ENCODE results near the gene GAL3ST1. TPM values are rescaled to one million over a fixed set of nuclear protein-coding genes. Genes with fewer than 3 reads are reported as not detected.
"Not testable (repeated sequence)": the region's sequence is repeated elsewhere in the genome, so short reads cannot be mapped to it uniquely, and the experiment has no call there.

The GAL3ST1 gene
- total RNA-seq, 2 experiments from 2014 or later = not detected

- no peak overlapping the region for H3K27ac Mint-ChIP-seq
- H3K4me1 Mint-ChIP-seq = peaks cover 27% of the 10 kb centered on the region
- H3K36me3 Mint-ChIP-seq = no peaks in the 10 kb centered on the region
- peaks cover 11% of the 10 kb centered on the region for H3K27me3 Mint-ChIP-seq
- H3K9me3 Mint-ChIP-seq = no peaks in the 10 kb centered on the region
- no peak overlapping the region for H3K4me3 Mint-ChIP-seq
- DNase-seq = peak; percentile 31
These were observed 31.1 kb upstream of the GAL3ST1 start for GRCh38 chr22:30605449-30606110.

DNA sequence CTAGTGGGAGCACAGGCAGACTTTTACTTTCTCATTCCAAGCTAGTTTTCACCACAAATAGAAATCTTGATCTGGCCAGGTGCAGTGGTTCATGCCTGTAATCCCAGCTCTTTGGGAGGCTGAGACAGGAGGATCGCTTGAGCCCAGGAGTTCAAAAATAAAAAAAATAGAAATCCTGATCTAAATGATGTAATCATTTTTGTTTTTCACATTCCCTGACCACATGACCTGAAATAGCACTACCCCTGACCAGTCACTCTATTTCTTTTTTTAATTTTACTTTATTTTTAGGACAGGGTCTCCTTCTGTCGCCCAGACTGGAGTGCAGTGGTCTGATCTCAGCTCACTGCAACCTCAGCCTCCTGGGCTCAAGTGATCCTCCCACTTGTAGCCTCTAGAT is 30.3 kb upstream of the GAL3ST1 start:
- no peaks in the 10 kb centered on the region for H3K36me3 Mint-ChIP-seq
- H3K27ac Mint-ChIP-seq = no peak overlapping the region
- no peaks in the 10 kb centered on the region for H3K9me3 Mint-ChIP-seq
- no peak for DNase-seq
- H3K4me1 Mint-ChIP-seq = peaks cover 27% of the 10 kb centered on the region
- no peak overlapping the region for H3K4me3 Mint-ChIP-seq
- H3K27me3 Mint-ChIP-seq = peaks cover 7% of the 10 kb centered on the region

DNA sequence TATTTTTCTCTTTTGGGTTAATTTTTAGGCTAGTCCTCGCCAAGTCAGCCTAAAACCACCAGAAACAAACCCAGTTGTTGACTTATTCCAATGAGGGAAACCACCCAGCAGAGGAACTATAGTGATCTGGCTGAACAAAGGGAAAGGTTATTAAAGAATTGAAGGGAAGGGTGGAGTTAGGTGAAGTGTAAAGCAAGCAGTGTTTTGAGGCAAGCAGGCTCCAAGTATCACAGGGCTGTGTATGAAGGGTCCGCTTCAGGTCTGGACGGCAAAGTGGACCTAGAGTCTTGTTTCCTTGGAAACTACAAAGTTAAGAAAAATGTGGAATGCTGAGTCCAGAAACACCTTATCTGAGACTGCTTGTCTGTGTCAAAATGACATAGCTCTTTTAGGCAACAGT is 29.3 kb upstream of the GAL3ST1 start:
- H3K27ac Mint-ChIP-seq = no peak overlapping the region

DNA sequence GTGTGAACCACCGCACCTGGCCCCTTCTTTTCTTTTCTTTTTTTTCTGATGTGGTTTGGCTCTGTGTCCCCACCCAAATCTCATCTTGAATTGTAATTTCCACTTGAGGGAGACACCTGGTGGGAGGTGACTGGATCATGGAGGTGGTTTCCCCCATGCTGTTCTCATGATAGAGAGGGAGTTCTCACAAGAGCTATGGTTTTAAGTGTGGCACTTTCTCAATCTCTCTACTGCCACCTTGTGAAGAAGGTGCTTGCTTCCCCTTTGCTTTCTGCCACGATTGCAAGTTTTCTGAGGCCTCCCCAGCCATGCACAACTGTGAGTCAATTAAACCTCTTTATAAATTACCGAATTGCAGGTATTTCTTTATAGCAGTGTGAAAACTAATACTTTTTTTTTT is 27.6 kb upstream of the GAL3ST1 start:
- no peaks in the 10 kb centered on the region for H3K9me3 Mint-ChIP-seq
- no peaks in the 10 kb centered on the region for H3K36me3 Mint-ChIP-seq
- no peak overlapping the region for H3K27ac Mint-ChIP-seq
- no peak for DNase-seq
- peaks cover 11% of the 10 kb centered on the region for H3K4me1 Mint-ChIP-seq
- H3K27me3 Mint-ChIP-seq = peaks cover 4% of the 10 kb centered on the region
- no peak overlapping the region for H3K4me3 Mint-ChIP-seq

More for the DNA sequence above, 29.3 kb upstream of the GAL3ST1 start:
- H3K4me3 Mint-ChIP-seq = no peak overlapping the region
- H3K4me1 Mint-ChIP-seq = peaks cover 20% of the 10 kb centered on the region
- no peak for DNase-seq
- H3K36me3 Mint-ChIP-seq = no peaks in the 10 kb centered on the region
- H3K9me3 Mint-ChIP-seq = no peaks in the 10 kb centered on the region
- peaks cover 7% of the 10 kb centered on the region for H3K27me3 Mint-ChIP-seq

DNA sequence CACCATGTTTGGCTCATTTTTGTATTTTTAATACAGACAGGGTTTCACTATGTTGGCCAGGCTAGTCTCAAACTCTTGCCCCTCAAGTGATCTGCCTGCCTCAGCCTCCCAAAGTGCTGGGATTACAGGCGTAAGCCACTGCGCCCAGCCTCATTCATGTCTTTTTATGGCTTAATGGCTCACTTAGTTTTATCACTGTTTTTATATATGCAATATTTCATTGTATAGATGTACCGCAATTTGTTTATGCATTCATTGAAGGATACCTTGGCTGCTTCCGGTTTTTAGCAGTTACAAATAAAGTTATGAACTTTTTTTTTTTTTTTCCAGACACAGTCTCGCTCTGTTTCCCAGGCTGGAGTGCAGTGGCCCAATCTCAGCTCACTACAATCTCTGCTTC is 27.0 kb upstream of the GAL3ST1 start:
- Mint-ChIP-seq H3K36me3 (no peaks in the 10 kb centered on the region), H3K4me1 (peaks cover 7% of the 10 kb centered on the region), H3K9me3 (no peaks in the 10 kb centered on the region), H3K27ac (no peak overlapping the region), H3K4me3 (no peak overlapping the region), H3K27me3 (peaks cover 4% of the 10 kb centered on the region)
- no peak for DNase-seq

DNA sequence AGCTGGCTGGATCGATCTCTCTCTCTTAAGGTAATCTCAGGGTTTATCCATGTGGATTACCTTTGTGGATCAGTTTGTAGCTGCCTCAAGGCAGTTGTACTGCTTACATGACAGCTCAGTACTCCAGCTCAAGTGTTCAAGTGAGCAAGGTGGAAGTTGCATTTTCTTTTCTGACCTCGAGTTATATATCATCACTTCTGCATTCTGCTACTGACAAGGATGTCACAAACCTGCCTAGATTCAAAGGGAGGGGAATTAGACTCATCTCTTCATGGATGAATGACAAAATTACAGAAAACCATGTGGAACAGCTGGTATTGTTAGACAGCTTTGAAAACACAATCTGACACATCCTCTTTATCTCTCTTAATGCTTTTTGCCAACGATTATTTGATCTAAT is 26.5 kb upstream of the GAL3ST1 start:
- no peak for DNase-seq
- Mint-ChIP-seq H3K4me3 (no peak overlapping the region), H3K27ac (no peak overlapping the region)

GRCh38 chr22:30598986-30599385 is 24.5 kb upstream of the GAL3ST1 start:
- peaks cover 1% of the 10 kb centered on the region for H3K4me1 Mint-ChIP-seq
- DNase-seq = no peak
- H3K27me3 Mint-ChIP-seq = peaks cover 8% of the 10 kb centered on the region
- H3K4me3 Mint-ChIP-seq = no peak overlapping the region
- no peaks in the 10 kb centered on the region for H3K9me3 Mint-ChIP-seq
- no peaks in the 10 kb centered on the region for H3K36me3 Mint-ChIP-seq
- H3K27ac Mint-ChIP-seq = no peak overlapping the region

More for the DNA sequence above, 26.5 kb upstream of the GAL3ST1 start:
- Mint-ChIP-seq H3K36me3 (no peaks in the 10 kb centered on the region), H3K27me3 (peaks cover 4% of the 10 kb centered on the region), H3K4me1 (peaks cover 7% of the 10 kb centered on the region), H3K9me3 (no peaks in the 10 kb centered on the region)

- Mint-ChIP-seq H3K4me3 (no peak overlapping the region), H3K9me3 (no peaks in the 10 kb centered on the region), H3K36me3 (no peaks in the 10 kb centered on the region), H3K27me3 (peaks cover 13% of the 10 kb centered on the region), H3K27ac (no peak overlapping the region), H3K4me1 (peaks cover under 1% of the 10 kb centered on the region)
- DNase-seq = no peak
These were observed 22.4 kb upstream of the GAL3ST1 start for GRCh38 chr22:30596886-30597285.

DNA sequence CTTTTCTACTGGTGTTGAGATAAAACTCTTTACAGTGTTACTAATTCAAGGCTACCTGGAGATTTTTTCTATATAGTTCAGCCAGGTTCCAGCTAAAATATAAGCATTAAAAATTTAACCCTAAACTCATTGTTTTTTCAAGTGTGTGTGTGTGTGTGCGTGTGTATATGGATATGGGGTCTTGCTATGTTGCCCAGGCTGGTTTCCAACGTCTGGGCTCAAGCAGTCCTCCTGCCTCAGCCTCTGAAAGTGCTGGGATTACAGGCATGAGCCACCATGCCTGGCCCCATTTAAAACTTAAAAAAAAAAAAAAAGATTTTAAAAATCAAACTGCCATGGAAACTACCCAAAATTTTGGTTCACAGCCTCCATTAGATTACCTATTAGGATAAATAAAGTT is 21.7 kb upstream of the GAL3ST1 start:
- Mint-ChIP-seq H3K36me3 (no peaks in the 10 kb centered on the region), H3K27ac (no peak overlapping the region), H3K4me3 (no peak overlapping the region), H3K4me1 (no peaks in the 10 kb centered on the region), H3K27me3 (peaks cover 12% of the 10 kb centered on the region), H3K9me3 (no peaks in the 10 kb centered on the region)
- DNase-seq = no peak

DNA sequence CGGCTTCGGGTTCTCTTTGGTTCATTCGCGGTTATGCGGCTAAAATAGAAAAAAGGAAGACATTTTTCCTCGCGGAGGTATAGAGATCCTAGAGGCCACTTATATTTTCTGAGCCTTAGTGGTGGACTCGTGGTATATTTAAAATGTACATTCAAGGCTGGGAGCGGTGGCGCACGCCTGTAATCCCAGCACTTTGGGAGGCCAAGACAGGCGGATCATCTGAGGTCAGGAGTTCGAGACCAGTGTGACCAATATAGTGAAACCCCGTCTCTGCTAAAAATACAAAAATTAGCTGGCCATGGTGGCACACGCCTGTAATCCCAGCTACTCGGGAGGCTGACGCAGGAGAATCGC is 17.9 kb upstream of the GAL3ST1 start:
- H3K27ac Mint-ChIP-seq, DNase-seq, H3K4me3 Mint-ChIP-seq, H3K9me3 Mint-ChIP-seq: not testable (repeated sequence)
- H3K36me3 Mint-ChIP-seq = peaks cover 20% of the 10 kb centered on the region
- H3K27me3 Mint-ChIP-seq = peaks cover 12% of the 10 kb centered on the region
- peaks cover 14% of the 10 kb centered on the region for H3K4me1 Mint-ChIP-seq

GRCh38 chr22:30591588-30592359 is 17.3 kb upstream of the GAL3ST1 start, which contains the start of gene PES1:
Gene PES1, minus strand, starts transcription at chr22:30591910. Its CDS starts 77 bp downstream, at chr22:30591833.
- H3K27ac Mint-ChIP-seq = no peak within 1 kb of the TSS
- H3K27me3 Mint-ChIP-seq = peaks cover 12% of the 10 kb centered on the region
- DNase-seq = peak; percentile 93
- H3K36me3 Mint-ChIP-seq = peaks cover 26% of the 10 kb centered on the region
- H3K4me1 Mint-ChIP-seq = peaks cover 14% of the 10 kb centered on the region
- no peaks in the 10 kb centered on the region for H3K9me3 Mint-ChIP-seq
- no peak within 1 kb of the TSS for H3K4me3 Mint-ChIP-seq

GRCh38 chr22:30591191-30591587 is 16.7 kb upstream of the GAL3ST1 start:
- Mint-ChIP-seq H3K9me3 (no peaks in the 10 kb centered on the region), H3K36me3 (peaks cover 30% of the 10 kb centered on the region), H3K27me3 (peaks cover 12% of the 10 kb centered on the region), H3K4me1 (peaks cover 14% of the 10 kb centered on the region), H3K27ac (no peak overlapping the region), H3K4me3 (no peak overlapping the region)
- DNase-seq = no peak

DNA sequence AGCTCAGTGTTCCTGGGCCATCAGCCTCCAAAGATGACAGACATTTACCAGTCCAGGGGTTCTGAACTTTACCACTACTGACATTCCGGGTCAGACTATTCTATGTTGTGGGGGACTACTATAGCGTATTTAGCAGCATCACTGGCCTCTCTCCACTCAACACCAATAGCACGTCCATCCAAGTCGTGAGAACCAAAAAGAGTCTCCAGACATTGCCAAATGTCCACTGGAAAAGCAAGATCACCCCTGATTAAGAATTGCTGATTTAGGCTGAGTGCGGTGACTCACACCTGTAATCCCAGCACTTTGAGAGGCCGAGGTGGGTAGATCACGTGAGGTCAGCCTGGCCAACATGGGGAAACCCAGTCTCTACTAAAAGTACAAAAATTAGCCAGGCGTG is 11.9 kb upstream of the GAL3ST1 start:
- Mint-ChIP-seq H3K27ac (no peak overlapping the region), H3K36me3 (peaks cover 50% of the 10 kb centered on the region)

DNA sequence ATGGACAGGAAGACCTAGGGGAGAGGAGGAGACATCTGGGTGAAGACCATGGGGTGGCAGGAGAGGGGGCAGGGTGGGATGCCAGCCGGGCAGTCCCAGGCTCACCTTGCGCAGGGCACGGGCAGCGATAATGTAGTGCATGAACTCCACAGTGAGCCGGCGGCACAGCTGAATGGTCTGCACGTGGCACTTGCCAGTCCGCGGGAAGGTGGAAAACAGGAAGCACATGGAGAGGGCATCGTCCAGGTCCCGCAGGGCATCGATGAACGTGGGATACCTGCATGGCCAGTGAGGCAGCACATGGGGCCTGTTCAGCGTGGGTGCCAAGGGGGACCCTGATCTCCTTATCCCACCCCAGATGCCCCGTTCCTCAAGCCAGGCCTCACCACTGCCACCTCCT is 10.0 kb upstream of the GAL3ST1 start:
- Mint-ChIP-seq H3K27ac (no peak overlapping the region), H3K36me3 (peaks cover 56% of the 10 kb centered on the region), H3K4me3 (no peak overlapping the region), H3K27me3 (no peaks in the 10 kb centered on the region), H3K9me3 (no peaks in the 10 kb centered on the region), H3K4me1 (peaks cover 3% of the 10 kb centered on the region)
- DNase-seq = no peak

More for the DNA sequence above, 11.9 kb upstream of the GAL3ST1 start:
- H3K27me3 Mint-ChIP-seq = no peaks in the 10 kb centered on the region
- no peak overlapping the region for H3K4me3 Mint-ChIP-seq
- no peak for DNase-seq
- H3K4me1 Mint-ChIP-seq = peaks cover 16% of the 10 kb centered on the region
- H3K9me3 Mint-ChIP-seq = no peaks in the 10 kb centered on the region

DNA sequence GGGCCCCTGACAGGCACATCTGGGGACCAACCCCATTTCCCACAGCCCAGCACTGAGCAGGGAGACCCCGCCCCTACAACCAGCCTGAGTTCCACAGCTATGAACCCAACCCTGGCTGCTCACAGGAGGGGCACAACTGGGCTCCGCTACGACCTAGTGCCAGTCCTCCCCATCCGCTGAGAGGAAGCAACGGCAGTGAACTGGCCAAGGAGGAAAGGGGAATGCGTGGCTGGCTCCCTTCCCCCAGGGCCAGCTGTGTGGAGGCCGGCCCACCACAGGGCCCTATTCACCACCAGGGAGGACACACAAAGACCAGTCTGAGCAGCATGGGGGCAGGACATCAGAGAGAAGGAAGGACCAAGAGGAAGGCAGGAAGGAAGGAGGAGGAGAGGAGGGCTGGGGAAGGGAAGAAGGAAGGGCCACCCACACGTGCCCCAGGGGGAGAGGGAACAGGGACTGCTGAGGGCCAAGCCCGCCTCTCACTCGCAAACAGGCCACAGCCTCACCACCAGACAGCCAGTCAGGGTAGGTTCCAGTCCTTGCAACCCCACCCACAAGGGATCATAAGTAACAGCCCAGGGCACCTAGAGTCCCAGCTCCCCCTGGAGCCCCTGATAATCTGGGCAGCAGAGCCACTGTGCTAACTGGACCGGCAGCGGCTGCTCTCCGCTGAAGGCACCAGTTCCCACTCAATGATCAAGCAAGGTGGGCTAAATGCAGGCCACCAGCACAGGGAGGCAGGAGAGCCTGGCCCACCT is 8.5 kb upstream of the GAL3ST1 start:
- Mint-ChIP-seq H3K27me3 (no peaks in the 10 kb centered on the region), H3K4me3 (no peak overlapping the region), H3K27ac (no peak overlapping the region), H3K4me1 (peaks cover 2% of the 10 kb centered on the region), H3K9me3 (no peaks in the 10 kb centered on the region), H3K36me3 (peaks cover 58% of the 10 kb centered on the region)
- no peak for DNase-seq

Data from activated naive CD8-positive, alpha-beta T cell treated with anti-CD3 and anti-CD28 coated beads for 36 hours (primary cell).